ENCODE results near the gene TSHZ3.

The TSHZ3 gene

GRCh38 chr19:31313291-31314030, 35.8 kb downstream of the TSHZ3 start:
- no peak for DNase-seq

- DNase-seq, result no peak
Observed at GRCh38 chr19:31312677-31313244, 36.5 kb downstream of the TSHZ3 start.

- no peak for DNase-seq
Observed at GRCh38 chr19:31312009-31312676, 37.1 kb downstream of the TSHZ3 start.

- DNase-seq, result no peak
Observed at GRCh38 chr19:31310432-31311133, 38.7 kb downstream of the TSHZ3 start.

- no peak for DNase-seq
Observed at GRCh38 chr19:31308781-31309180, 40.5 kb downstream of the TSHZ3 start.

GRCh38 chr19:31307071-31307669, 42.1 kb downstream of the TSHZ3 start:
- no peak for DNase-seq

GRCh38 chr19:31306006-31306753, 43.1 kb downstream of the TSHZ3 start:
- DNase-seq, result no peak

GRCh38 chr19:31304831-31305312, 44.4 kb downstream of the TSHZ3 start:
- DNase-seq, result no peak

- DNase-seq, result no peak
Observed at GRCh38 chr19:31303262-31303815, 45.9 kb downstream of the TSHZ3 start.

- DNase-seq, result no peak
Observed at GRCh38 chr19:31301306-31301980, 47.8 kb downstream of the TSHZ3 start.

GRCh38 chr19:31300422-31300821, 48.8 kb downstream of the TSHZ3 start:
- DNase-seq, result no peak

GRCh38 chr19:31299665-31300064, 49.6 kb downstream of the TSHZ3 start:
- DNase-seq, result no peak

- DNase-seq, result no peak
Observed at GRCh38 chr19:31297991-31298390, 51.2 kb downstream of the TSHZ3 start.

- no peak for DNase-seq
Observed at GRCh38 chr19:31296741-31297390, 52.4 kb downstream of the TSHZ3 start.

- DNase-seq, result no peak
Observed at GRCh38 chr19:31294189-31294588, 55.0 kb downstream of the TSHZ3 start.

GRCh38 chr19:31292639-31293185, 56.5 kb downstream of the TSHZ3 start:
- no peak for DNase-seq

GRCh38 chr19:31290931-31291590, 58.2 kb downstream of the TSHZ3 start:
- no peak for DNase-seq

- no peak for DNase-seq
Observed at GRCh38 chr19:31289976-31290375, 59.3 kb downstream of the TSHZ3 start.

GRCh38 chr19:31289381-31289880, 59.8 kb downstream of the TSHZ3 start:
- DNase-seq, result no peak
